GM18873 (cell line): Measurements from ENCODE around the gene GALNT9.
"Not testable (repeated sequence)": the region's sequence is repeated elsewhere in the genome, so short reads cannot be mapped to it uniquely, and the experiment has no call there.

ENCODE experiments used
- ATAC-seq: cut with Tn5 transposase; IDR thresholded peaks from one replicate; pipeline ENCODE4 v1.9.1; 2021; ENCODE audit warnings: mild to moderate bottlenecking, moderate library complexity, moderate number of reproducible peaks; ENCODE audit not compliant: unreplicated experiment, low FRiP score

Gene GALNT9

DNA sequence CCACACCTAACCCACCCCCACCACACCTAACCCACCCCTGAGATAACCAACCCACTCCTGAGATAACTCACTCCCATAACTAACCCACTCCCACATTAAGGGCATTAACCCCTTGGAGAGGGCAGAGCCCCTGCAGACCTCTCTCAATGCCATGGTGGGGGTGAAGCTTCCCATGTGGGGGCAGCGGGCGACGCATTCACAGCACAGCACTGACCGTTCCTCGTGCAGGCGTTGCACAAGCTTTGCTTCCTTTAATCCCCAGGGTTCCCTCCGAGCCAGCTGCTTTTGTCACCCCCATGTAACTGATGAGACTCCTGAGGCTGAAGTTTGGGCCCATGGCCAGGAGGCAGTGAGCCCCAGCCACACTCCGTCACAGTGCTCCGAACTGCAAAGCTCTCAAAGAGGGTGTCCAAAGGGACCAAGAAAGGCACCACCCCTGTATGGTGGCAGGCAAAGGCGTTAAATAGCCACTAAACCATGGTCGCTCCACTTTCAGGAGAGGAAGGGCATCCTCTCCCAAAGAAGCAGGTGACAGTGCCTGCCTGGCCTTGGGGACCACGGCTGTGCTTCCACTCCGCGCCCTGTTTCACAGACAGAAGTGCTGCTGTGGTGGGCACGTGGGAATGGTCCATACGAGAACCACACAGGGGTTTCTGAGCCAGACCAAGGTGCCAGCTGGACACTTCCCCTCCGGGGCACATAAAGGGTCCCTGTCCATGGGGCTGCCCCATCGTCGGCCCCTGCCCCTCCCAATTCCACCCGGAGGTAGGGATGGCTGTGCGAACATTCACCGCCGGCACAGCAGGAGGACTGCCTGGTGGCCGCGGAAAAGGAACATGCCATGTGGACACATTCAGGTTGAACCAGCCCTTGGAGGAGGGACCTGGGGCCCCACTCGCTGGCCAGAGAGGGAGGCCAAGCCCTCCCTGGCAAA is 28.3 kb downstream of the GALNT9 start:
- no peak for ATAC-seq

DNA sequence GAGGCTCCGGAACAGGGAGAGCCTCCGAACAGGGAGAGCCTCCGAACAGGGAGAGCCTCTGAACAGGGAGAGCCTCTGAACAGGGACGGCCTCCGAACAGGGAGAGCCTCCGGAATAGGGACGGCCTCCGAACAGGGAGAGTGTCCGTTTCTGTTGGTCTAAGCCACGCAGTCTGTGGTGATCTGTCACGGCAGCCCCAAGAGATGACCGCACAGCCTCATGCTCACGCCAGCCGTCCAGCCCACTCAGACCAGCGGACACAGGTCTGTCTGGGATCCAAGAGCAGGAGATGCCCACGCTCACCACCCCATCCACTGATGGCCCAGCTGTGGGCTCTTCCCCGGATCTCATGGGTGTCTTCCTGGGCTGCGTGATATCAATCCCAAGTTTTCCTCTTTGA is 33.3 kb downstream of the GALNT9 start:
- ATAC-seq = no peak

DNA sequence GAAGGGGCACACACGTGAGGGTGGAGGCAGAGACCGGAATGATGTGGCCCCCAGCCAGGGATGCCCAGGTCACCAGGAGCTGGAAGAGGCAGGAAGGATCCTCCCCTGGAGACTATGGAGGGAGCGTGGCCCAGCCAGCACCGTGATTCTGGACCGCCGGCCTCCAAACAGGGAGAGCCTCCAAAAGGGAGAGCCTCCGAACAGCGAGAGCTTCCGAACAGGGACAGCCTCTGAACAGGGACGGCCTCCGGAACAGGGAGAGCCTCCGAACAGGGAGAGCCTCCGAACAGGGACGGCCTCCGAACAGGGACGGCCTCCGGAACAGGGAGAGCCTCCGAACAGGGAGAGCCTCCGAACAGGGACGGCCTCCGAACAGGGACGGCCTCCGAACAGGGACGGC is 33.8 kb downstream of the GALNT9 start:
- ATAC-seq = not testable (repeated sequence)

DNA sequence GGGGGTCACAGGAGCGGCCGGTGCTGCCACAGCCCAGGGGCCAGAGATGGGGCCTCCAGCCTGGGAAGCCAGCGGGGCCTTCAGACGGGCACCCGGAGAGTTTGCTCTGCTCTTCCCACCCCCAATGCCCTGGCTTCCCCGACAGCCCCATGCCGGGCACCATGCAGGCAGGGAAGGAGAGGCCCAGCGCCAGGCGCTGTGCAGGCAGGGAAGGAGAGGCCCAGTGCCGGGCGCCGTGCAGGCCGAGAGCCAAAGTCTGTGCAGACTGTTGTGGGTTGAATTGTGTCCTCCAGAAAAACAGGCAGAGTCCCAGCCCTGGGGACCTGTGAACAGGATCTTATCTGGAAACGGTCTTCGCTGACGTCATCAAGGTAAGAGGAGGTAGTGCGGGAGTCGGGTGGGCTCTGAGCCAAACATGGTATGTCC is 34.3 kb downstream of the GALNT9 start:
- no peak for ATAC-seq

DNA sequence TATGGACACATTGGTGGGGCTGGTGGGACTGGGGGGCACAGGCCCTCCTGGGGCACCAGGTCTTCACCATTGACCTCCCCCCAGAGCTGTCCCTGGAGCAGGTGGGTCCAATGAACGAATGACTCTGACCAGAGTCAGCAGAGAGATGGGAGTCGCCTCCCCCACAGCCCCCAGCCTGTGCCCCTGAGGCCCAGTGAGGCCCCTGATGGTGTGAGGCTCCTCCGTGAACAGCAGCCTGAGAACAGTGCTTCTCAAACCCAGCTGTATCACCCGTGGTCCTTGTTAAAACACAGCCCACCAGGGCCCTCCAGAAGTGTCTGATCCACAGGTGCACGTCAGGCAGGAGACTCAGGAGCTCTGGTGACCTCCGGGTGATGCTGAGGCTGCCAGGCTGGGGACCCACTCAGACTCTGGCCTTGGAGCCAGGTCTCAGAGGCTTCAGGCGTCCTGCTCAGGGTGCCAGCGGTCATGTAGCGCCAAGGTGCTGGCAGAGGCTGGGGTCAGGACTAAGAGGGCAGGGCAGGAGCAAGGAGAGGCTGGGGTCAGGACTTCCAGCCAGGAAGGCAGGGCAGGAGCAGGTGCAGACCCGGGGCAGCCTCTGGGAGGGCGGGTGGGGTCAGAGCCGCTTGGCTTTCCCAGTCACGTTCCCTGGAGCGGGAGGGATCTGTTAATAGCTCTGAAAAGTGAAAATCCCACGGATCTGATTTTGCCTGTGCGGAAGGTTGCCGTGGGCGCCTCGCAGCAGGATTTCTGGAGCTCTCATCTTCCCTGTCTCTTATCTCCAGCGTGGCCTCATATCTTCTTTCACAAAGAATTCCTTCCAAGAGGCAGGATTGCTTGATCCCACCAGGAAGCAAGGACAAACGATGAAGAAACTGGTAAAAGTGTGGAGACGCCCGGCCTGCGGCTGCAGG is 35.0 kb downstream of the GALNT9 start:
- no peak for ATAC-seq

DNA sequence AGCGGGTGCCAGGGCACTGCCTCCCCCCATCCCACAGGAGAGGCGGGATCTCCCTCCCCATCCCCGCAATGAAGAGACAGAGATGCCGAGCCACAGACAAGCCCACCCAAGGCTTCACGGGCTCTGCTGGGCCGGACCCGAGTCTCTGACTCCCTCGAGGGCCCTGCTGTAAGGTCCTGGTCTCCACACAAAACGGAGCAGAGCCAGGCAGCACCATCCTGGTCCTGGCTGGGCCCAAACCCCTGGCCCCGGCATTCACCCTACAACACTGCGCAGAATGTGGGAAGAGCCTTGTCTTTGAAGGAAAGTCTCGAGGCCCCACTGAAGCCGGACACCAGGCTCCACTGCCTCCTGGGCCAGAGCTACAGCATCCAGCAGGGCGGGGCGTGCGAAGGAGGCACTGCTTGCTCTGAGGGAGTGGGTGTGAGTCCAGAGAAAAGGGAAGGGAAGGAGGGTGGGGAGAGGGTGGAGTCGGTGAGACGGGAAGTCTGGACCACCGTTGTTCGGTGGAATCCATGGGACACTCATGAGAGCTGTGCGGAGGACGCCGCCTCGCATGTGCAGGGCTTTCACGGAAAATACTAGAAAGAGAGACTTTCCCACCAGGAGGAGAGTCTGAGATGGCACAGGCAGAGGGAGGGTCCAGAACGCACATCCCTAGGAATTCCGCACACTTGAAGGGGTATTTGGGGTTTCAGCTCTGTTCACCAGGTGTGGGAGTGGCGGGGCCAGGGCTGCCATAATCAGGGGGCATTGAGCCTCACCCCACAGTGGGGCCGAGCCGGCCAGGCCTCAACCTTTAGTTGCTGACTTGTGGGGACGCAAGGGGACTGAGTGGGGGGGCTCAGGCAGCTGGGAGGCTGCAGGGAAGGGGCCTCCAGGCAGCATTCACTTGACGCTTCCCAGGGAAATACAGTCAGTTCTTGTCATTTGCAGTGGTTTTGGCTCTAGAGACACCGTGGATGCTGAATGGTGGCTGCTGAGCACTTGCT is 36.8 kb downstream of the GALNT9 start:
- no peak for ATAC-seq

DNA sequence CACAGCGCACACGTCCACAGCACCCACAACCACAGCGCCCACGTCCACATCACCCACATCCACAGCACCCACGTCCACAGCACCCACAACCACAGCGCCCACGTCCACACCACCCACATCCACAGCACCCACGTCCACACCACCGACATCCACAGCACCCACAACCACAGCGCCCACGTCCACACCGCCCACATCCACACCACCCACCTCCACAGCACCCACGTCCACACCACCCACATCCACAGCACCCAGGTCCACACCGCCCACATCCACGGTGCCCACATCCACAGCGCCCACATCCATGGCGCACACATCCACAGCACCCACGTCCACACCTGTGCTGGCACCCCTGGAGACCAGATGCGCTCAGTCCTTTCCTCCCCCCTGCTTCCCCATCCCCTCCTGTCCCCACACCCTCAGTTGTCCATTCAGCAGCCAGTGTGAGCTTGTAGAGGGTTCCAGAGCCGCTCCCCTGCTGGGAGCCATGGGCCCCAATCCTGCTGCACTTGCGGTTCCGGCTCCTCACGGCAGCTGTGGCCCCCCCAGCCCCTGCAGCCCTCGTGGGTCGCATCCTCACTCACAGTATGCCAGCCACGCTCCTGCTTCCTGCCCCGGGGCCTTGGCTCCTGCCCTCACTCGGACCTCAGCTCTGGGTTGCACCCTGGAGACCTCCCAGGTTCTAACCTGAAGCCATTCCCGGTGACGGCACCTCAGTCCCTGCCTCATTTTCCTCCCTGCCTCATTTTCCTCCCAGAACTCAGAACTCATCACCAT is 37.8 kb downstream of the GALNT9 start:
- no peak for ATAC-seq

DNA sequence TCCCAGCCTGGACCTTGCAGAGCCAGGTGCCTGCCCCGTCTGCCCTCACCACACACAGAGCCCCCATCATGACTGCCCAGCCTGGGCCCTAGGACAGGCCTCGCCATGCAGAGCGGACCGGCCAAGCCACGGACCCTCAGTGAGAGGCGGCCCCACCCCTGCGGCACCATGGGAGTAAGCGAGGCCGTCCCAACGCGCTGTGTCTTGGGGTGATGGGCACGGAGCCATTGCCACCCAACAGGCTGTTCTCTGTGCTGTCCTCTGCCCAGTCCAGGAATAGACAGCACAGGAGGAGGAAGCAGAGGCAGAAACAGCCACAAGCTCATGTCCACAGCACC is 39.2 kb downstream of the GALNT9 start:
- no peak for ATAC-seq

DNA sequence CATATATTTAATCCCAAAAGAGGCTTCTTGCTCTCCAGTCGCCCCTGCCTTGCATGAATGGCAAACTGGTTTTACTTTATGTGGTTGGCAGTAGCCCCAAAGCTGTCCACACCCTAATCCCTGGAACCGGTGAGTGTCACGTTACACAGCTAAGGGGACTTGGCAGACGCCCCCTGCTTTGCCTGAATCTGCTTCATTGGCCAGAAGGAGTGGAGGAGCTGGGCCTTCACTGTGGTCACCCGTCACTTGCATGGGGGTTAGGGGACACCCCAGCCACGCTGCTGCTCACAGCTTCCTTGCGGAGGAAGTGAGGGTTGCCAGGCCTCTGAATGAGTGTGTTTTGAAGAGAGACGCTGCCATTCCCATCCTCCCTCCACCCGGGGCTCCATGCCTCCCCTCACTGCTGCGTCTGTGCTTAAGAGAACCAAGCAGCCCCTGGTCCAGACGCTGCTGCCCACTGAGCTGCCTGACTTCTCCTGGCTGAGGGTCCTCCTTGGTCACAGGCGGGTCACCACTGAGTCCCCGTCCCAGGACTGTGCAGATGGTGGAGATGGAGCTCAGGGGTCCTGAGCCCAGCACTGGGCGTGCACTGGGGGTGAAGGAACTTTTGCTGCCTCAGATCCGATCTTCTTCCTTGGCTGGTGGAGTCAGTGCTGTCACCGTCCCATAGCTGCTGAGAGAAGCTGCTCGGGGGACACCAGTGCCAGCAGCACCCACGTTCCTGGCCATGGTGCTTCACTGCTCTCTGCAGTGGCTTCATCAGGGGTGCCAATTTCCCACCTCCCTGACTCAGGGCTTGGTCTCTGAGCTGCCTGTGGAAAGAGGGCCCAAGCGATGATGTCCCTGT is 39.8 kb downstream of the GALNT9 start:
- no peak for ATAC-seq

DNA sequence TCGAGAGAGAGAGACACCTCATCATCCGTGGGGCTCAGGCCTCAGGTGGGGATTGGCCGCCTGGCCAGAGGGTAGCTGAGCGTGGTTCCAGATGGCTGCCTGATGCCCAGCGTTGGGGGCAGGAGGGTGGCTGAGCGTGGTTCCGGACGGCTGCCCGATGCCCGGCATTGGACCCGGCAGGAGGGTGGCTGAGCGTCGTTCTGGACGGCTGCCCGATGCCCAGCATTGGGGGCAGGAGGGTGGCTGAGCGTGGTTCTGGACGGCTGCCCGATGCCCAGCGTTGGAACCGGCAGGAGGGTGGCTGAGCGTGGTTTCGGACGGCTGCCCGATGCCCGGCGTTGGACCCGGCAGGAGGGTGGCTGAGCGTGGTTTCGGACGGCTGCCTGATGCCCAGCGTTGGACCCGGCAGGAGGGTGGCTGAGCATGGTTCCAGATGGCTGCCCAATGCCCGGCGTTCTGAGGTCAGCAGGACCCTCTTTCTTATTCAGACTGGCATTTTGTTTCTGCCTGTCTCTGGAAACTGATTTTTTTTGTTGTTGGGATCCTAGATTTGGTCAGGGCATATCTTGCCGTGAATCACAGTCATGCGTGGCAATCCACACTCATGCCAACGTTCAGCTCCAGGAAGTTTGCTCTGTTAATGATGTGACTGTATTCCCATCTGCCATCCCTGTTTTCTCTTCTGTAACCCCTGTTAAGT is 40.7 kb downstream of the GALNT9 start:
- no peak for ATAC-seq

DNA sequence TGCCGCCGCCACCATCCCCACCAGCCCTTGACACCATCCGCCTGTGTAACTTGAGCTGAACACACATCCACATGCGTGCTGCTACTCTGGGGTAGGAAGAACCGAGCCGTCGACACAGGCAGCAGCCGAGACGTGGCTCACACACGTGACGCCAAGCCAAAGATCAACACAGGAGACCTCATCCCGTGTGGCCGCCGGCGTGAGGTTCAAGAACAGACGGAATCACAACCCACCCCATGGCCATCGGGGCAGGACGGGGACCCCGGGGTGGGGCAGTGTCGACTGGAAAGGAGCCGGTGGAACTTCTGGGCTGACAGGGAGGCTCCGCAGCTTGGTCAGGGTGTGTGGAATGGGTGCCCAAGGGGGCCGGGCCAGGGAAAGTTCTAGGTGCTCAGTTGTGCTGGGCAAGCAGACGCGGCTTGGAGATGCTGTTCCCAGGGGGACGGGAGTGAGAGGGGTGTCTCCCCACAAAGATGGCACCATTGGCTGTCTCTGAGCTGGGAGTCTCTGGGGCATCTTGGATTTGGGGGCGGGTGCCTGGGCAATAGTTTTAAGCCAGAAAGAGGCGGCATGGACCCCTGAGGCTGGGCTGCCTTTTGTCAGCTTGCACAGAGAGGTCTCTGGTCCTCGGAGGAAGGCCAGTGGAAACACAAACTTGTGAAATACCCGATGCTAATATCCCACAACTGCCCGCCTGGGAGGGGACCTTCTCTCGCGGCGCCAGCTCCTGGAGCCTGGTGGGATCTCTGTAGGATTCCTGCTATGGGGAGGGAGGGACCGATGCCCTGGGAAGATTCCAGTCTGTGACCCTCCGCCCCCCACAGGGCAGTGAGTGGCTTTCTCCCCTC is 41.8 kb downstream of the GALNT9 start:
- no peak for ATAC-seq

DNA sequence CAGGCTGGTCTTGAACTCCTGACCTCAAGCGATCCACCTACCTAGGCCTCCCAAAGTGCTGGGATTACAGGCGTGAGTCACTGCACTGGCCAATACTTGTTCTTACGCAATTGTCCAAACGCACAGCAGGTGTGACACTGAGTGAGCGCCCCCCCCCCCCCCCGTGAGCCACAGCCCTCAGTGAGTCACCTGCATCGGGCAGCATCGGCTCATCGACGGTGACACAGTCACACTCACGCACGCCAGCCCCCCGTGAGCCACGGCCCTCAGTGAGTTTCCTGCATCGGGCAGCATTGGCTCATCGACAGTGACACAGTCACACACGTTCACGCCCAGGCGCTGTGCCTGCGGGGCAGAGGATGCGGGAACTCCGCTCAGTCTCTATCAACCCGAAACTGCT is 42.5 kb downstream of the GALNT9 start:
- no peak for ATAC-seq

DNA sequence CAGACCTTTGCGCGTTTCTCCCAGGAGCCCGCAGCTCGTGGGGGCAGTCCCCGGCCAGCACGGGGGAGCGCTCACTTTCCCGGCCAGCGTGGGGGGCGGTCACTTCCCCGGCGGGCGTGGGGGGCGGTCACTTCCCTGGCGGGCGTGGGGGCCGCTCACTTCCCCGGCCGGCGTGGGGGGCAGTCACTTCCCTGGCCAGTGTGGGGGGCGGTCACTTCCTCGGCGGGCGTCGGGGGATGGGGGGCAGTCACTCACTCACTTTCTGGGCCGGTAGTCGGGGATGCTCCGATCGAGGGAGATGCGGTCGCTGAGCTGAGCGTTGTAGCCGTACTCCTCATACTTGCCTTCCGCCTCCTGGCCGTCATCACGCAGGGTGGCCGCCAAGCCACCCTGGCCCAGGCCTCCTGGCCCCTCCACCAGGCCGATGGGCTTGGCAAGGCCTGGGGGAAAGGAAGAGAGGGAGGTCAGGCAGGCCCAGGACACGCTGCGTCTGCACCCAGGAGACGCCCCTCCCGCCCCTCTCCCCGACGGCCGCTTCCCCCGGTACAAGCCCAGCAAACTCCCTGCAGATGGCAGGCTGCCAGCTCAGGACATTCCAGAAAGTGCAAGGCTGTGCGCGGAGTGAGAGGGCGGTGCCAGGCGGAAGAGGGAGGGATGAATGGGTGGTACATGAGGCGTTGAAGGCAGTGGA is 43.3 kb downstream of the GALNT9 start:
- ATAC-seq = no peak

DNA sequence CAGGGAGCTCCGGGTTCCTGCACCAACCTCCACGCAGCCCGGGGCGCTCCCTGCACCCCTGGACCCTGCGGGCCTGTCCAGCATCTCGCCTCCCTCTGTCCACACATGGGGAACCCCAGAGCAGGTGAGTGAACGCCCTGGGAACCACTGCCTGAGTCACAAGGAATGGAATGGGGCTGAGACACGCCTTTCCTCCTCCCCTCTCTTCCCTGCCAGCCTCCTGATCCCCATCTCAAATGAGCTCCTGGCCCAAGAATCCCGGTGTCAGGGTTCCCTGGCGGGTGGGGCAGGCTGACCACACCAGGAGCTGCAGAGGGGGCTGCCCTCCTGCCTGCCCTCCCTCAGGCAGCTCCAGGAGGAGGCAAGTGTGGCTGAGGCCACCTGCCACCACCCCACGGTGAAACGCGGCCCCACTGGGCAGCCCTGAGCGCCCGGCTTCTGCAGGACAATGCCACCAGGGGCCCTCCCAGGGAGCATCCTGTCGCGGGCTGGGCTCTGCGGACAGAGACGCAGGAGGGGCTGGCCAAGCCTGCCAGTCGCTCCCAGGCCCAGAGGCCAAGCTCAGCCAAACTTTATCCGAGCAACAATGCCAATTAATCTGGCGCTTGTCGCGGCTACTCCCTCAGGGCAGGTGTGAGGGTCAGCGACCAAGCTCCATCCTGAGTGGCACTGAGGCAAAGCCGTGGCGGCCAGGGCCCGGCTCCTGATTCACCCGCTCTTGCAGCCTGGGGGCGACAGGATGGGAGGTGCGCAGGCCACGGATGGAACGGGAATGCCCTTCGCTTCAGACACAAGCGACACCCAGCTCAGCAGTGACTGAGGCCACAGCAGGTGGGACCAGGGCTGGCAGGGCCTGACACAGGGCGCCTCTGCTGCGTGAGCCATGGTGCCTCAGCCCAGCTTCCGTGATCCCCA is 44.3 kb downstream of the GALNT9 start:
- ATAC-seq = no peak

DNA sequence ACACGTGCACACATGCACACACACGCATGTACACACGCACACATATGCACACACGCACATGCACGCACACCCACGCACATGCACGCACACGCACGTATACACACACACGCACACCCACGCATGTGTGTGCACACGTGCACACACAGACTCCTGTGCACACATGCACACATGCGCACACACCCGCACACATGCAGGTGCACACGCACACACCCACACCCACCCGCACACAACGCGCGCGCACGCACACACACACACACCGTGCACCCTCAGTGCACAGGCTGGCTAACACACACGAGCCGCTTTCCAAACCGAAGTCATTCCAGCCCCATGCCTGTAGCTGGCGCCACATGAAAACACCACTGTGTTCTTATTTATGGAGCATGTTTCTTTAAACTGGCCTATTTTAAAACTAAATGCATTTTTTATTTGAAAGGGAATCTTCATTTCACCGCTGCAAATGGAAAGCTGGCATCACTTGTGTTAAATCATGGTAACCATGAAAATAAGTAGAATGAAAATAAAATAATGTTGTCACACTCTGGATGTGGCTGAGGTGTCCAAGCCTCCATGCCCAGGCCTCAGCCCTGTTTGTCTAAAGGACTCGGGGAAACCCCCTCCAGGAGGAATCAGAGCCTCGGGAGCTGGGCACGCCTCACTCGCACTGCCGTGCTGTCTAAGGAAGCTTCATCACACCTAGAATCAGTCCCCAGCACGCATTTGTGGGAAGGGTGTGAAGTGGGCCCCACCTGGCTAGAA is 45.1 kb downstream of the GALNT9 start:
- ATAC-seq = no peak
